ENCODE measurements around the gene RIC8B.

DNA sequence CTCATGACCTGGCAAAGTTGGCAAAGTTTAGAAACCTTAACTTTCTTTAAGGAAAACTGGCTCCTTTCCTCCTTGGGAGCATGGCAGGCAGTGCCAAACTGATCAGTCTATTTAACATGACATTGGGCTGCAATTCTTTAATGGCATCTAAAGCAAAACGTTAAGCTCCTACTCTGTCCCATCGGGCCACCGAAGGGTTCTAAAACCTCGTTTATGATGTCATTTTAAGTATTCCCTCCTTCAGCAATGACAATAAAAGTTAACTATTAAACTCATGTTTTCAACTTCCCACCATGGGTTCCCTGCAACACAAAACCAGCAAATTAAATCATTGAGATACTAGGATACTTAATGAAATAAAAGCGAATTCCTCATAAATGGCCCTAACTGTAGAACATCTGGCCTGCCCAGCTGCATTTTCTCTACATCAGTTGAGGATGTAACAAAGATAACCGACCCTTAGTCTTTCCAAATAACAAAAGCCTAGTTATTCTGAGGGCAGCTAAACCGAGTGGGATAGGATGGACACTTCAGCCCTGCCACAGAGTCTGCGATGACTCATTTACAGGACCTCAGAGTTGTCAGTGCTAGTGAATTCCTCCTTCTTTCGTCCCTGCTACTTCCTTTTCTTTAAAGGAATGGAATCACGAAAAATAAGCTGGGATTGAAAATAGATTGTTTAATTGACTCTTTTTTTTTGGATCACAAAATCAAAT is 34.5 kb upstream of the RIC8B start:
- TF ChIP-seq, protein P1, sequence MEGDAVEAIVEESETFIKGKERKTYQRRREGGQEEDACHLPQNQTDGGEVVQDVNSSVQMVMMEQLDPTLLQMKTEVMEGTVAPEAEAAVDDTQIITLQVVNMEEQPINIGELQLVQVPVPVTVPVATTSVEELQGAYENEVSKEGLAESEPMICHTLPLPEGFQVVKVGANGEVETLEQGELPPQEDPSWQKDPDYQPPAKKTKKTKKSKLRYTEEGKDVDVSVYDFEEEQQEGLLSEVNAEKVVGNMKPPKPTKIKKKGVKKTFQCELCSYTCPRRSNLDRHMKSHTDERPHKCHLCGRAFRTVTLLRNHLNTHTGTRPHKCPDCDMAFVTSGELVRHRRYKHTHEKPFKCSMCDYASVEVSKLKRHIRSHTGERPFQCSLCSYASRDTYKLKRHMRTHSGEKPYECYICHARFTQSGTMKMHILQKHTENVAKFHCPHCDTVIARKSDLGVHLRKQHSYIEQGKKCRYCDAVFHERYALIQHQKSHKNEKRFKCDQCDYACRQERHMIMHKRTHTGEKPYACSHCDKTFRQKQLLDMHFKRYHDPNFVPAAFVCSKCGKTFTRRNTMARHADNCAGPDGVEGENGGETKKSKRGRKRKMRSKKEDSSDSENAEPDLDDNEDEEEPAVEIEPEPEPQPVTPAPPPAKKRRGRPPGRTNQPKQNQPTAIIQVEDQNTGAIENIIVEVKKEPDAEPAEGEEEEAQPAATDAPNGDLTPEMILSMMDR (IDR thresholded peaks at IDR 0.05; ENCODE audit: low read depth, low read length, poor library complexity, severe bottlenecking), result no peak
- TF ChIP-seq EZH2phosphoT487 (IDR thresholded peaks at IDR 0.05; ENCODE audit: borderline replicate concordance, low read length), result no peak
